ENCODE data around the gene REG4. TPM values are rescaled to one million over a fixed set of nuclear protein-coding genes. Genes with fewer than 3 reads are reported as not detected.

REG4 gene
- total and polyA plus RNA-seq, 3 donors from 2014 or later = 0.16 to 6.3 (median 1.9) TPM

GRCh38 chr1:119818181-119818580, 6.9 kb upstream of the REG4 start:
- Histone ChIP-seq H3K4me3 (no peak overlapping the region), H3K9me3 (no peaks in the 10 kb centered on the region), H3K36me3 (ENCODE audit: low read depth, missing control alignments) (no peaks in the 10 kb centered on the region), H3K27ac (no peak overlapping the region), H3K4me1 (no peaks in the 10 kb centered on the region), H3K27me3 (no peaks in the 10 kb centered on the region)
- TF ChIP-seq CTCF (IDR thresholded peaks at IDR 0.05) (no peak), POLR2A (IDR thresholded peaks at IDR 0.05) (no peak)
- intact Hi-C loops (cut with DNase I; ENCODE audit: low total_unique reads) = no loop called here
- WGBS, 2 donors = 81 to 86% methylated on average over 2 of the region's 2 CpGs
- DNase-seq = no peak

- H3K27me3 ChIP-seq = no peaks in the 10 kb centered on the region
- H3K36me3 ChIP-seq (ENCODE audit: low read depth, missing control alignments) = no peaks in the 10 kb centered on the region
- TF ChIP-seq CTCF (IDR thresholded peaks at IDR 0.05) = no peak
- no peak for TF ChIP-seq POLR2A (IDR thresholded peaks at IDR 0.05)
- DNase-seq = no peak
- H3K4me1 ChIP-seq = no peaks in the 10 kb centered on the region
- H3K27ac ChIP-seq = no peak overlapping the region
- intact Hi-C loops (cut with DNase I; ENCODE audit: low total_unique reads) = no loop called here
- no peak overlapping the region for H3K4me3 ChIP-seq
- no peaks in the 10 kb centered on the region for H3K9me3 ChIP-seq
- 65 to 71% methylated on average over 2 of the region's 2 CpGs for WGBS, 2 donors
Observed at GRCh38 chr1:119816407-119816806, 5.1 kb upstream of the REG4 start.

GRCh38 chr1:119815928-119816327, 4.7 kb upstream of the REG4 start:
- H3K27ac ChIP-seq = no peak overlapping the region

GRCh38 chr1:119815361-119815760, 4.1 kb upstream of the REG4 start:
- Histone ChIP-seq H3K36me3 (ENCODE audit: low read depth, missing control alignments) (no peaks in the 10 kb centered on the region), H3K27ac (no peak overlapping the region), H3K27me3 (no peaks in the 10 kb centered on the region), H3K4me1 (no peaks in the 10 kb centered on the region), H3K4me3 (no peak overlapping the region), H3K9me3 (no peaks in the 10 kb centered on the region)
- TF ChIP-seq CTCF (IDR thresholded peaks at IDR 0.05) (no peak), POLR2A (IDR thresholded peaks at IDR 0.05) (no peak)
- intact Hi-C loops (cut with DNase I; ENCODE audit: low total_unique reads) = no loop called here
- DNase-seq = no peak
- 88% methylated on average over 3 of the region's 3 CpGs for WGBS, 2 donors

More at GRCh38 chr1:119815928-119816327, 4.7 kb upstream of the REG4 start:
- no peak for TF ChIP-seq POLR2A (IDR thresholded peaks at IDR 0.05)
- no peak for TF ChIP-seq CTCF (IDR thresholded peaks at IDR 0.05)
- no peak overlapping the region for H3K4me3 ChIP-seq
- no peaks in the 10 kb centered on the region for H3K9me3 ChIP-seq
- WGBS, 2 donors = 86 to 88% methylated on average over 7 of the region's 7 CpGs
- H3K27me3 ChIP-seq = no peaks in the 10 kb centered on the region
- no peak for DNase-seq
- intact Hi-C loops (cut with DNase I; ENCODE audit: low total_unique reads) = no loop called here
- H3K4me1 ChIP-seq = no peaks in the 10 kb centered on the region
- H3K36me3 ChIP-seq (ENCODE audit: low read depth, missing control alignments) = no peaks in the 10 kb centered on the region

- 68 to 81% methylated on average over 1 of the region's 1 CpG for WGBS, 2 donors
Observed at GRCh38 chr1:119814288-119814687, 3.0 kb upstream of the REG4 start.

More at GRCh38 chr1:119814288-119814687, 3.0 kb upstream of the REG4 start:
- no peak overlapping the region for H3K27ac ChIP-seq
- intact Hi-C loops (cut with DNase I; ENCODE audit: low total_unique reads) = no loop called here
- H3K9me3 ChIP-seq = no peaks in the 10 kb centered on the region
- TF ChIP-seq CTCF (IDR thresholded peaks at IDR 0.05) (no peak), POLR2A (IDR thresholded peaks at IDR 0.05) (no peak)
- no peaks in the 10 kb centered on the region for H3K36me3 ChIP-seq (ENCODE audit: low read depth, missing control alignments)
- no peak overlapping the region for H3K4me3 ChIP-seq
- DNase-seq = no peak
- no peaks in the 10 kb centered on the region for H3K4me1 ChIP-seq
- no peaks in the 10 kb centered on the region for H3K27me3 ChIP-seq
